ENCODE data around the gene PACRGL. TPM values are rescaled to one million over a fixed set of nuclear protein-coding genes. Genes with fewer than 3 reads are reported as not detected.

The PACRGL gene
- total RNA-seq, 4 donors from 2014 or later, result 26.4 to 64.3 (median 39.4) TPM

- Histone ChIP-seq H3K36me3 (no peaks in the 10 kb centered on the region), H3K27ac (peak overlapping the region in 1 of 2 donors; percentile 10), H3K27me3 (no peaks in the 10 kb centered on the region), H3K4me1 (no peaks in the 10 kb centered on the region), H3K9me3 (no peaks in the 10 kb centered on the region), H3K4me3 (no peak overlapping the region)
- no peak for DNase-seq
- no peak for TF ChIP-seq POLR2A (IDR thresholded peaks at IDR 0.05)
- TF ChIP-seq CTCF (IDR thresholded peaks at IDR 0.05), result peak; percentile 52 to 74 (median 62)
- intact Hi-C loops (cut with DNase I; ENCODE audit: low total_unique reads), result no loop called here
Measured at GRCh38 chr4:20684852-20685763, 15.2 kb upstream of the PACRGL start.

- Histone ChIP-seq H3K4me1 (no peaks in the 10 kb centered on the region), H3K36me3 (no peaks in the 10 kb centered on the region), H3K27ac (no peak overlapping the region), H3K4me3 (no peak overlapping the region), H3K27me3 (no peaks in the 10 kb centered on the region), H3K9me3 (no peaks in the 10 kb centered on the region)
- no peak for DNase-seq
- intact Hi-C loops (cut with DNase I; ENCODE audit: low total_unique reads), result no loop called here
- no peak for TF ChIP-seq CTCF (IDR thresholded peaks at IDR 0.05)
- TF ChIP-seq POLR2A (IDR thresholded peaks at IDR 0.05), result no peak
Measured at GRCh38 chr4:20687864-20688263, 12.4 kb upstream of the PACRGL start.

- H3K4me3 ChIP-seq, result no peak overlapping the region
- H3K9me3 ChIP-seq, result no peaks in the 10 kb centered on the region
- no peak overlapping the region for H3K27ac ChIP-seq
- no peaks in the 10 kb centered on the region for H3K36me3 ChIP-seq
- H3K4me1 ChIP-seq, result no peaks in the 10 kb centered on the region
- TF ChIP-seq CTCF (IDR thresholded peaks at IDR 0.05) (no peak), POLR2A (IDR thresholded peaks at IDR 0.05) (no peak)
- intact Hi-C loops (cut with DNase I; ENCODE audit: low total_unique reads), result no loop called here
- DNase-seq, result no peak
- no peaks in the 10 kb centered on the region for H3K27me3 ChIP-seq
Measured at GRCh38 chr4:20696815-20697214, 3.4 kb upstream of the PACRGL start.

GRCh38 chr4:20698382-20698781, 1.9 kb upstream of the PACRGL start:
- DNase-seq, result no peak
- Histone ChIP-seq H3K27me3 (no peaks in the 10 kb centered on the region), H3K27ac (no peak overlapping the region), H3K36me3 (no peaks in the 10 kb centered on the region), H3K4me1 (no peaks in the 10 kb centered on the region), H3K4me3 (no peak overlapping the region), H3K9me3 (no peaks in the 10 kb centered on the region)
- intact Hi-C loops (cut with DNase I; ENCODE audit: low total_unique reads), result no loop called here
- TF ChIP-seq POLR2A (IDR thresholded peaks at IDR 0.05) (no peak), CTCF (IDR thresholded peaks at IDR 0.05) (no peak)

- Histone ChIP-seq H3K27me3 (no peaks in the 10 kb centered on the region), H3K4me3 (no peak overlapping the region), H3K9me3 (no peaks in the 10 kb centered on the region), H3K27ac (no peak overlapping the region), H3K4me1 (no peaks in the 10 kb centered on the region), H3K36me3 (no peaks in the 10 kb centered on the region)
- TF ChIP-seq CTCF (IDR thresholded peaks at IDR 0.05) (no peak), POLR2A (IDR thresholded peaks at IDR 0.05) (no peak)
- intact Hi-C loops (cut with DNase I; ENCODE audit: low total_unique reads), result no loop called here
- no peak for DNase-seq
Measured at GRCh38 chr4:20698820-20699219, 1.4 kb upstream of the PACRGL start.
